DOHH2 (cell line): Measurements from ENCODE around the gene NRSN2.

Source experiments
- H3F3A ChIP-seq: fragments of 200-600 bp; sonication (generic), shearing (Covaris generic); 2 replicates; pipeline ENCODE4 v1.6.0; 2016; ENCODE audit warnings: antibody characterized with exemption, mild to moderate bottlenecking; ENCODE audit not compliant: control insufficient read depth, insufficient read depth
- H3K27ac ChIP-seq: fragments of 200-600 bp; sonication (generic); 2 replicates; pipeline ENCODE4 v1.5.1; 2014; ENCODE audit warnings: low read depth, mild to moderate bottlenecking, low read length, moderate library complexity
- H3K27me3 ChIP-seq: fragments of 200-600 bp; sonication (generic); 2 replicates; pipeline ENCODE4 v1.6.1; 2014; ENCODE audit warnings: mild to moderate bottlenecking, low read length, mixed read lengths; ENCODE audit not compliant: control insufficient read depth
- H3K36me3 ChIP-seq: fragments of 200-600 bp; sonication (generic); 2 replicates; pipeline ENCODE4 v1.6.1; 2014; ENCODE audit warnings: mild to moderate bottlenecking, low read length, moderate library complexity, mixed read lengths; ENCODE audit not compliant: control insufficient read depth
- H3K4me1 ChIP-seq: fragments of 200-600 bp; sonication (generic); 2 replicates; pipeline ENCODE4 v1.6.1; 2014; ENCODE audit warnings: mild to moderate bottlenecking, low read length, mixed read lengths; ENCODE audit not compliant: control insufficient read depth
- H3K4me2 ChIP-seq: fragments of 200-600 bp; sonication (generic); 2 replicates; pipeline ENCODE4 v1.6.0; 2014; ENCODE audit warnings: mild to moderate bottlenecking, low read length, moderate library complexity
- H3K4me3 ChIP-seq: fragments of 200-600 bp; sonication (generic); 2 replicates; pipeline ENCODE4 v1.5.1; 2014; ENCODE audit warnings: mild to moderate bottlenecking, low read length, mixed read lengths
- H3K79me2 ChIP-seq: fragments of 200-600 bp; sonication (generic); 2 replicates; pipeline ENCODE4 v1.6.1; 2014; ENCODE audit warnings: mild to moderate bottlenecking, low read length, mixed read lengths; ENCODE audit not compliant: control insufficient read depth
- H3K9me2 ChIP-seq: fragments of 200-600 bp; sonication (generic); replicated peaks from 2 replicates; pipeline ENCODE4 v1.6.1; 2014; ENCODE audit warnings: mild to moderate bottlenecking, low read length, mixed read lengths; ENCODE audit not compliant: control insufficient read depth
- H3K9me3 ChIP-seq: fragments of 200-600 bp; sonication (generic); 2 replicates; pipeline ENCODE4 v1.6.1; 2014; ENCODE audit warnings: antibody characterized with exemption, low read length, mixed read lengths; ENCODE audit not compliant: control insufficient read depth, insufficient read depth
- H4K20me1 ChIP-seq: fragments of 200-600 bp; sonication (generic); 2 replicates; pipeline ENCODE4 v1.6.0; 2014; ENCODE audit warnings: low read depth, mild to moderate bottlenecking, antibody characterized with exemption, low read length, moderate library complexity; ENCODE audit not compliant: control insufficient read depth, insufficient read depth
- EZH2phosphoT487 ChIP-seq: fragments of 200-600 bp; sonication (generic); IDR thresholded peaks from 2 replicates; pipeline ENCODE4 v1.6.1; 2017; ENCODE audit warnings: borderline replicate concordance, mild to moderate bottlenecking, antibody characterized with exemption, low read length, moderate library complexity, mixed read lengths
- TF ChIP-seq, protein P1 (sequence below): fragments of 200-600 bp; sonication (generic); IDR thresholded peaks from one replicate; pipeline ENCODE4 v1.5.1; 2014; ENCODE audit warnings: antibody characterized with exemption, mild to moderate bottlenecking, low read depth, low read length; ENCODE audit not compliant: poor library complexity, severe bottlenecking

NRSN2 gene

DNA sequence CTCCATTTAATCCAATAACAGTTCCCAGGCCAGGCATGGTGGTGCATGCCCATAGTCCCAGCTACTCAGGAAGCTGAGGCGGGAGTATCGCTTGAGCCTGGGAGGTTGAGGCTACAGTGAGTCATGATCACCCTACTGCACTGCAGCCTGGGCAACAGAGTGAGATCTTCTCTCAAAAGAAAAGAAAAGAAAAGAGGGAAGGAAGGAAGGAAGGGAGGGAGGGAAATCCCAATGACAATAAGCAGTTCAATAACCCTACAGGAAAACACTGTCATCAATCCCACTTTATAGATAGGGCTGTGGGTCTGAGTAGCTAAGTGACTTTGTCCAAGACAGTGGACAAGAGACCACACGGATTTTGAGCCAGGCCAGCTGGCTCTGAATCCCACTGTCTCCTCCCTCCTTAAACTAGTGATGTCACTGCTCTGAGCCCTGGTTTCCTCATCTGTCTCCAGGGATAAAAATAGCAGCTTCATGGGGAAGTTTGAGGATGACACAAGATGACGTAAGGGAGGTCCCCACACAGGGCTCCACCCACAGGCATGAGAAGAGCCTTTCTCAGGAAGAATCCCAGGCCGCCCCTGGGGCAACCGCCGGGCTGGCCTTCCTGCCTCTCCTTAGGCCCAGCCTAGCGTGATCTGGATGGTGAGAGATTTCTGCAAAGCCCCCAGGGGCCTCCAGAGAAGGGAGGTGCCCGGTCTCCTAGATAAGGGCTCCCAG lies 26.4 kb downstream of the NRSN2 start:
- Histone ChIP-seq H3K79me2 (no peaks in the 10 kb centered on the region), H3F3A (no peaks in the 10 kb centered on the region), H3K4me2 (no peak overlapping the region), H3K27me3 (peaks cover 7% of the 10 kb centered on the region; the same call in 1 of the 2 replicates), H3K36me3 (no peaks in the 10 kb centered on the region), H3K9me3 (no peaks in the 10 kb centered on the region), H4K20me1 (no peaks in the 10 kb centered on the region), H3K4me3 (no peak overlapping the region), H3K27ac (no peak overlapping the region), H3K9me2 (no peaks in the 10 kb centered on the region), H3K4me1 (peaks cover 8% of the 10 kb centered on the region; the same call in 1 of the 2 replicates)
- TF ChIP-seq EZH2phosphoT487: no peak
- TF ChIP-seq, protein P1, sequence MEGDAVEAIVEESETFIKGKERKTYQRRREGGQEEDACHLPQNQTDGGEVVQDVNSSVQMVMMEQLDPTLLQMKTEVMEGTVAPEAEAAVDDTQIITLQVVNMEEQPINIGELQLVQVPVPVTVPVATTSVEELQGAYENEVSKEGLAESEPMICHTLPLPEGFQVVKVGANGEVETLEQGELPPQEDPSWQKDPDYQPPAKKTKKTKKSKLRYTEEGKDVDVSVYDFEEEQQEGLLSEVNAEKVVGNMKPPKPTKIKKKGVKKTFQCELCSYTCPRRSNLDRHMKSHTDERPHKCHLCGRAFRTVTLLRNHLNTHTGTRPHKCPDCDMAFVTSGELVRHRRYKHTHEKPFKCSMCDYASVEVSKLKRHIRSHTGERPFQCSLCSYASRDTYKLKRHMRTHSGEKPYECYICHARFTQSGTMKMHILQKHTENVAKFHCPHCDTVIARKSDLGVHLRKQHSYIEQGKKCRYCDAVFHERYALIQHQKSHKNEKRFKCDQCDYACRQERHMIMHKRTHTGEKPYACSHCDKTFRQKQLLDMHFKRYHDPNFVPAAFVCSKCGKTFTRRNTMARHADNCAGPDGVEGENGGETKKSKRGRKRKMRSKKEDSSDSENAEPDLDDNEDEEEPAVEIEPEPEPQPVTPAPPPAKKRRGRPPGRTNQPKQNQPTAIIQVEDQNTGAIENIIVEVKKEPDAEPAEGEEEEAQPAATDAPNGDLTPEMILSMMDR: no peak

DNA sequence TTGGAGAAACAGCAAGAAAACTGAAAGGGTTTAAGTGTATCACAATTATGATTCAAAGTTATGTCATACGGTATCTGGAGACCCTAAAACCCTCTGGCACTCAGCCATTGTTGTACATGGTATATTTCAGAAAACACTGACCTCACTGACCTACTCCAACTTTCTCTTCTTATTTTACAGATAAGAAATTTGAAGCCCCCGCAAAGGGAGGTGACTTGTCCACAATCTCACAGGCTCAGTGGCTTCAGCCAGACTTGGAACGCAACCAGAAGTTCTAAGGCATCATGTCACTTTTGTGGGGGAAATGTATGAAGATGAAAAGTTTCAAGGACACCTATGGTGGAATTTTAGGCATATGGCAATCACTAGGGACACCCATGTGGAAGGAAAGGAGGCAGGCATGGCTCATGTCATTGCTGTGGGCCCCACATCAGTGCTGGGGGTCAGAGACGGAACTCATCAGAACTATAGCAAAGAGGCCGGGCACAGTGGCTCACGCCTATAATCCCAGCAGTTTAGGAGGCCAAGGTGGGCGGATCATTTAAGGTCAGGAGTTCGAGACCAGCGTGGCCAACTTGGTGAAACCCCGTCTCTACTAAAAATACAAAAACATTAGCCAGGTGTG lies 28.5 kb downstream of the NRSN2 start:
- H3K4me2 ChIP-seq: no peak overlapping the region
- H3K36me3 ChIP-seq: no peaks in the 10 kb centered on the region
- TF ChIP-seq, protein P1: no peak
- TF ChIP-seq EZH2phosphoT487: no peak
- peaks cover 14% of the 10 kb centered on the region for H3K4me1 ChIP-seq
- H3F3A ChIP-seq: no peaks in the 10 kb centered on the region; the same call in 1 of the 2 replicates
- no peaks in the 10 kb centered on the region for H4K20me1 ChIP-seq
- H3K79me2 ChIP-seq: no peaks in the 10 kb centered on the region
- H3K9me2 ChIP-seq: no peaks in the 10 kb centered on the region
- no peak overlapping the region for H3K27ac ChIP-seq
- H3K4me3 ChIP-seq: no peak overlapping the region
- no peaks in the 10 kb centered on the region for H3K9me3 ChIP-seq
- H3K27me3 ChIP-seq: peaks cover 7% of the 10 kb centered on the region; the same call in 1 of the 2 replicates

DNA sequence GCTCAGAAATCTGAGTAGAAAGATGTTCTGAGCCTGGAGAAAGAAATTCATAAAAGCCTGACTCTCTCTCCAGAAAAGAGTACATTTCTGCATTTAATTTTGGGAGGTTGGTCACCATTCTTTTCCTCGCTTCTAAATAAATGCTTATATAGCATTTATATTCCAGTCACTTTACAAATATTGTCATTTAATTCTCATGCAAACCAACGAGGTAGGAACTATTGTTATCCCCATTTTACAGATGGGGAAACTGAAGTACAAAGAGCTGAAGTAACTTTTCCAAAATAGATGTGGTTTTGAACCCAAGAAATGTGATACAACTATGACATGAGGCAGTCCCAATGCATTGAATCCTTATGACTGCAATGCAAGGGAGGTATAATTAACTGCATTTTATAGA lies 29.2 kb downstream of the NRSN2 start:
- Histone ChIP-seq H3K4me2 (no peak overlapping the region), H3K36me3 (no peaks in the 10 kb centered on the region), H3K9me2 (no peaks in the 10 kb centered on the region), H3K4me3 (no peak overlapping the region), H3K9me3 (no peaks in the 10 kb centered on the region), H3K4me1 (peaks cover 14% of the 10 kb centered on the region), H3F3A (no peaks in the 10 kb centered on the region; the same call in 1 of the 2 replicates), H3K79me2 (peaks cover under 1% of the 10 kb centered on the region), H3K27ac (no peak overlapping the region), H4K20me1 (no peaks in the 10 kb centered on the region), H3K27me3 (peaks cover 7% of the 10 kb centered on the region; the same call in 1 of the 2 replicates)
- TF ChIP-seq EZH2phosphoT487: no peak
- TF ChIP-seq, protein P1: no peak
